SK-N-DZ (cell line): Measurements from ENCODE around the gene ZNF195.
A peak's percentile ranks its signal among the peaks of the same experiment; 100 is the strongest.
"Not testable (repeated sequence)": the region's sequence is repeated elsewhere in the genome, so short reads cannot be mapped to it uniquely, and the experiment has no call there.

Experiments
- DNase-seq: peaks from one replicate; pipeline ENCODE4 v3.0.0-alpha.2; 2015; ENCODE audit warnings: low spot score

The ZNF195 gene

DNA sequence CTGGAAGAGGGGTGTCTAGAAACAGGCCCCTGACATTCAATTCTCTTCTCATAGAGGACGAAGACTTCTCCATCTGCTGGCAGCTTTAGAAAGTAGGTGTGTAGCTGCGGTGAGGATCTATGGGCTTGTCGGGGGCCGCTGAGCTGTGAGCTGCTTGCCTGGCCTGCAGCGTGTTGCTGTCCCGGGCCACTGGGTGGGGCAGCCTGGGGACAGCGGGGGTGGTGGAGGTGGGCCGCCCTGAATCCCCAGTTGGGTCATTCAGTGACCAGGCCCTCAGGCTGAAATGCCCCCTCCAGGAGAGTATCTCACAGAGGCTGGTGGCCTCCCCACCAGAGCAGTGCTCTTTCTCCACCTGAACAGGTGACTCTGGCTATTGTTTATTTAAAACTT is 23.9 kb upstream of the ZNF195 start:
- not testable (repeated sequence) for DNase-seq

DNA sequence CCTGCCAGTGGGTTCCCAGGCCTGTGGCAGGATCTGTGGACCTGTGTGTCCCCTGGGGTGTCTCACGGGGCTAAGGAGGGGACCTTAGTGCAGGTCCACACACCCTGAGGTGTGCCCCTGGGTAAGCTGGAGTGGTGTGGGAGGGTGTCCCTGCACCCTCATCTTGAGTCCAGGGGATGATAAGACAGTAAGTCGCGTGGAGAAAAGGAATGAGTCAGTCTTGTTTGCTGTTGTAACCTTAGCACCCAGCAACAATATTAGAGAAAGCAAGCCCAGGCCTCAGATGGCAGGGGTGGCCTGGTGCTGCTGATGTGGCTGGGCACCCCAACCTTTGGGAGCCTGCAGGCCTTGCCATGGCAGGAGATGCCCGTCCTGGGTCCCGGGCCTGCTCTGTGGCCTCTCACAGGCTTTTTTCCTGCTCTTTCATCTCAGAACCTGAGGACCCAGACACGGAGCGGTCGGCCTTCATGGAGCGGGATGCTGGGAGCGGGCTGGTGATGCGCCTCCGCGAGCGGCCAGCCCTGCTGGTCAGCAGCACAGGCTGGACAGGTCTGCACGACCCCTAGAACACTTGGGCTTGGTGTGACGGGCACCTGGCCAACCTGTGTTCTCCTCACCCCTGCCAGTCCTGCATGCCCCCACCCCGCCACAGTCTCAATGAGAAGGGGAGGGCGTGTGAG is 23.4 kb upstream of the ZNF195 start:
- not testable (repeated sequence) for DNase-seq

DNA sequence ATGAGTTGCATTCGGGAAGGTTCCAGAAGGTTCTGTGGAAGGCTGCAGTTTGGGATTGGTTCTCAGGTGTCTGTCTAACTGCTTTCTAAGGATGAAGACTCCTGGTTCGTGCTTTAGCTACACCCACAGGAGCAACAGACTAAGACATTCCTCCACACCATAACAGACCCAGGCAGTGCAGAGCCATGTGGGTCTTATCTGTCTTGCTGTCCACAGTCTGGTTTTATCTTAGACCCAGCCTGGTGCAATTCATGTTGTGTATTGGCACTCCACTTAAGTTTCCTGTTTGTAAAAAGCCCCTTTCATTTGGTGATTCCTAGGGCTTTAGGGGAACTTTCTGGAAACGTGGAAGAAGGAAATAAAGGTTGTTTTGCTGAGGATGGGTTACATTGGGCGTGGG is 22.1 kb upstream of the ZNF195 start:
- not testable (repeated sequence) for DNase-seq

DNA sequence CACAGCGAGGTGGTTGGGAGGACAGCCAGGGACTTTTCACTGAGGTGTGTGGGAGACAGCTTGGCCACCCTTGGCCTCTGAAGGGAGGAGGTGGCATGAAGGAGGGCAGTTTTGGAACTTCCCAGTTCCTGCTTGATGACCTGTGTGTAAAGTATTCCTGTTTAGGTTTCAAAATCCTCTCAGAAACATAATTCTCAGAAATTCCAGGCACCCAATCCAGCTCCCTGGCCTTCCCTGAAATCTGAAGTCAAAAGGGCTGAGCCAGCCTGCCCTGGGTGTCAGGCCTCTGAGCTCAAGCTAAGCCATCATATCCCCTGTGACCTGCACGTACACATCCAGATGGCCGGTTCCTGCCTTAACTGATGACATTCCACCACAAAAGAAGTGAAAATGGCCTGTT is 19.6 kb upstream of the ZNF195 start:
- DNase-seq, result not testable (repeated sequence)

DNA sequence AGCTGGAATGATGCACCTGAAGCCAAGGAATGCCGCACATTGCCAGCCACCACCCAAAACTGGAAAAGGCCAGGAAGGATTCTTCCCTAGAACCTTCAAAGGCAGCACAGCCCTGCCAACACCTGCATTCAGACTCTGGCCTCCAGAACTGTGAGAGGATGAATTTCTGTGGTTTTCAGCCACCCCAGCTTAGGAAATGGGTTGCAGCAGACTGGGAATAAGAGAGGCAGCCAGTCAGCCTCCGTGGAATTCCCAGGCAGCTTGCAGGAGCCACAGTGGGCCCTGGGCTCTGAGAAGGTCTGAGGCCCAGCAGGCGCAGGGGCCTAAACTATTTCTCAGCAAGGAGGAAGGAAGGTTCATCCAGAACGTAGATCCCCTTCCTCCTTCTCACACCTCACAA is 19.2 kb upstream of the ZNF195 start:
- not testable (repeated sequence) for DNase-seq

DNA sequence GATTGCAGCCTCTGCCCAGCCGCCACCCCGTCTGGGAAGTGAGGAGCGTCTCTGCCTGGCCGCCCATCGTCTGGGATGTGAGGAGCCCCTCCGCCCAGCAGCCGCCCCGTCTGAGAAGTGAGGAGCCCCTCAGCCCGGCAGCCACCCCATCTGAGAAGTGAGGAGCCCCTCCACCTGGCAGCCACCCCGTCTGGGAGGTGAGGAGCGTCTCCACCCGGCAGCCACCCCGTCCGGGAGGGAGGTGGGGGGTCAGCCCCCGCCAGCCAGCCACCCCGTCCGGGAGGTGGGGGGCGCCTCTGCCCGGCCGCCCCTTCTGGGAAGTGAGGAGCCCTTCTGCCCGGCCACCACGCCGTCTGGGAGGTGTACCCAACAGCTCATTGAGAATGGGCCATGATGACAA is 18.3 kb upstream of the ZNF195 start:
- not testable (repeated sequence) for DNase-seq

DNA sequence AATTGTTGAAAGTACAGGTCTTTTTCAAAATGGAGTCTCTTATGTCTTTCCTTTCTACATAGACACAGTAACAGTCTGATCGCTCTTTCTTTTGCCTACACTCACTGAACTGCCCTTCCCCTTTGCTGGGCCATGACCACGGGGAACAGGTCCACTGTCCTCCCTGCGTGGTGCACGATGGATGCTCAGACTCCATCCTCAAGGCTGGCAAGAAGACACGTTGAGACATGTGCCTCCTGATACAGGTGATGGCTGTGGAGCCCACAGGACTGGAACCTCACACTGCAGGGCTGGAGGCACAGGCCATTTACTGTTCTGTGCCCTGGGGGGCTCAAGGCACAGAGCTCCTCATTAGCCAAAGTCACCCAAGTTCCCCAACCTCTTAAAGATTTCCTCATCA is 16.5 kb upstream of the ZNF195 start:
- not testable (repeated sequence) for DNase-seq

DNA sequence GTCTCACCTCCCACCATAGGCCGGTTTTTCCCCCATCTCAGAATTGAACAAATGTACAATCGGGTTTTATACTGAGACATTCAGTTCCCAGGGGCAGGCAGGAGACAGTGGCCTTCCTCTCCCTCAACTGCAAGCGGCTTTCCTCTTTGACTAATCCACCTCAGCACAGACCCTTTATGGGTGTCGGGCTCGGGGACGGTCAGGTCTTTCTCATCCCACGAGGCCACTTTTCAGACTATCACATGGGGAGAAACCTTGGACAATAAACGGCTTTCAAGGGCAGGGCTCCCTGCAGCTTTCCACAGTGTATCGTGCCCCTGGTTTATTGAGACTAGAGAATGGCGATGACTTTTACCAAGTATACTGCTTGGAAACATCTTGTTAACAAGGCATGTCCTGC is 16.0 kb upstream of the ZNF195 start:
- DNase-seq, result not testable (repeated sequence)

DNA sequence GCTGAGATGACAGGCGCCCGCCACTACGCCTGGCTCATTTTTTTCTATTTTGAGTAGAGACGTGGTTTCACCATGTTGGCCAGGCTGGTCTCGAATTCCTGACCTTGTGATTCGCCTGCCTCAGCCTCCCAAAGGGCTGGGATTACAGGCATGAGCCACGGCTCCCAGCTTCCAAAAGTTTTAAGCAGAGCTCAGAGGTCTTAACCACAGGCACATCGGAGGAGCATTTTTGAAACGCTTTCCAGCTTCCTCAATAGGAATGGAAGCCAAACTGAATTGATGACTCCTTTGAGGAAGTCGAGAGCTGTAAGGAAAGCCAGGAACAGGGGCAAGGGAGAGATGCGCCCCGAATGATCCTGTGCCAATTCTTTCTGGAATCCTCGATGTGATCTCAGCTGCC is 14.5 kb upstream of the ZNF195 start:
- not testable (repeated sequence) for DNase-seq

DNA sequence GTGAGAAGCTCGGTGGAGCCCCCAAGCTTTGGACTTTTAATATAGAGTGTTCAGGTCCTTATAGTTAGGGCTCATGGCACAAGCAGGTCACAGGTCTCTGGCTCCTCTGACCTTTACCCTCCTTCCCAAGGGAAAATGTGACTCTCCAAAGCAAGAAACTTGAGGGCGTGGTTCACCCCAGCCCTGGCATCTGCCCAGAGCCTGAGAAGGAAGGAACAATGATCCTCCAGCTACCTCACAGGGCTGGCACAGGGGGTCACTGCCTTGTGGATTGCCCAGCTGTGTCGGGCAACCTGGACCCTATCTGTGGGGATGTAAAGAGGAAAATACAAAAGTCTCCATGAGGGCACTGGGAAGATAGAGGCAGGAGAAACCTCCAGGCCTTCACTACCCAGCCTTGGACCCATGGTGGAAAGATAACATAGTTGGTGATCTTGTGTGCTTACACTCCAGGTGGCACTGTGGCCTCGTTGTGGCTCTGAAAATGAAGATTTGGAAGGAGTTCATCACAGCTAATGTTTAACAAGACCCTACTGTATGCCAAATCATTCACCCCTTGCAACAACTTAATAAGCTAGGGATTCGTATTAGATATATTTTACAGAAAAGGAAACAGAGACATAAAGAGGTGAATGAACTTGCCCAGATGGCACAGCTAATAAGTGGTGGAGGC is 3.8 kb upstream of the ZNF195 start:
- DNase-seq, result no peak

DNA sequence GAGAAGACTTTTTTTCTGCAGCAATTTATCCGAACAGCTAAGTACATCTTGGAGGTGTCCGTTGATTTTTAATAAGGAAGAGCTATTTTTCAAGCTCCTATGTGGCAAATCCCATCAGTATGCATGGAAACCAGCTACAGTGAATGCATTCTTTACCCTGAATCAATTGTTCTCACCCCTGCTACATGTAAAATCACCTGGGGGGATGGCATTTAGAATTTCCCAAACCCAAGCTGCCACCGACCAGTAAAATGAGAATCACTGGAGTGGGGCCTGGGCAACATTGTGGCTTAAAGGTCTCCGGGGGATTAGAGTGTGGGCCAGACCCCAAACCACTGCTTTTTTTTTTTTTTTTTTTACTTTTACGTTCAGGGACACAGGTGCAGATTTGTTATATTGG is 2.8 kb upstream of the ZNF195 start:
- no peak for DNase-seq

DNA sequence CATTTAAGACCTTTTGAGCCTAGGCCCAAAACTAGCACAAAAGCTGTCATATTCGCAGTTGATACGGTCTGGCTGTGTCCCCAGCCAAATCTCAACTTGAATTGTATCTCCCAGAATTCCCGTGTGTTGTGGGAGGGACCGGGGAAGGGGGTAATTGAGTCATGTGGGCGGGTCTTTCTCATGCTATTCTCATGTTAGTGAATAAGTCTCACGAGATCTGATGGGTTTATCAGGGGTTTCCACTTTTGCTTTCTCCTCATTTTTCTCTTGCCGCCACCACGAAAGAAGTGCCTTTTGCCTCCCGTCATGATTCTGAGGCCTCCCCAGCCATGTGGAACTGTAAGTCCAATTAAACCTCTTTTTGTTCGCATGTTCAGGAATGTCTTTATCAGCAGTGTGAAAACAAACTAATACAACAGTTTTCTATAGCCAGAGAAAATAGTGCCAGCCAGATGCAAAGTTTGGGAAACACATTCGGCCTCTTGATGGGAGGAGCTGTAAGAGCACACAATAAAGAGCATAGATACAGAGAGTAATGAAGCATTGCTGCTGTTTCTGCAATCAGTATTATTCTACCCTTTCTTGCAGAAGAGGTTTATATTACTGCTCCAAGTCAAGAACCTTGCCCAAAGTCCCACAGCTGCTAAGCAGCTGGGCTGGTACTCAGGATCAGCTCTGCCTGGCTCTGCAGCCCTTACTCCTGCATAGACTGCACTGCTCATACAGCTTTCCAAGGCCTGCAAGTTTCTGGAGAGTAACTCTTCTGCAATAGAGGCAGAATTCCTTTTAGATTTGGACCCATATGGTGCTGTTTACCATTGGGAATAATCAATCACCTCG is 2.0 kb upstream of the ZNF195 start:
- DNase-seq, result peak; percentile 86

DNA sequence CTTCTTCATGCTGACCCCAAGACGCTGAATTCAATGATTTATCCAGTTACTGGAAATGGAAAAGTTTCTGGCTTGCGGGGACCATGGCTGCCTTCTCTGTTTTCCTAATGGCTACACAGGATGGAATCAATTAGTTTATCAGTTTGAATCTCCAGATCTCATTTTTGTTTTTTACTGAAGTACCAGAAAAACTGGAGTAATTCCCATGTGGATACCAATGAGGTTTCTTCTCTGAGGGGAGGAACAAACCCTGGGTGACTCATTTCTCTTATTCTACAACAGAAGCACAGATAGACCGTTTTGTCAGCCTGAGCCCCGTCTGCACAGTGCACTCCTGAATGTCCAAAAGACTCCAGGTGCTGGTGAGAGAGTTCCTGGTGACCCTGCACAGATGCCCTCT is 3.4 kb downstream of the ZNF195 start:
- no peak for DNase-seq

DNA sequence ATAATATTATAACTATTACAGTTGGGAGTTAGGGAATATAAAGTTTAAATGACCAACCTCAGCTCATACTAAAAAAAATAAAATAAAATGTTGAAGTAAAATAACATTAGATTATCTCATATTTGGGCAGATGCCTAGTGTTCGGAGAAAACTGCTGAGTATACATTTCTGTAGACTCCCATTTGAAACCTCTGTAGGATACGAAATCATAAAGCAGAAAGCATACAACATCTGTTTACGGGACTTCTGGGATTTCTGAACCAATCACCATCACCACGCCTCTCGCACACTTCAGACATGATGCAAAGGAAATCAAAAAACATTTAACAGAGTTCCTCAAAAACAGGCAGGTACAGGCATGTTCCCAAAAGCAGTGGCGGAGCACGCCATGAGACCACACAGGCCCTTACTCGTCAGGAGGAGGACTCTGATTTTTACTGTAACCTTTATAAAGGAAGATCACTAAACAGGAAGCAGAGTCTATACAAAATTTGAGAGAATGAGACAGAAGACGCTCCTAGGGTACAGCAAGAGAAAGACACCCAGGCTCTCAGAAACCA is 8.6 kb downstream of the ZNF195 start:
- DNase-seq, result no peak

DNA sequence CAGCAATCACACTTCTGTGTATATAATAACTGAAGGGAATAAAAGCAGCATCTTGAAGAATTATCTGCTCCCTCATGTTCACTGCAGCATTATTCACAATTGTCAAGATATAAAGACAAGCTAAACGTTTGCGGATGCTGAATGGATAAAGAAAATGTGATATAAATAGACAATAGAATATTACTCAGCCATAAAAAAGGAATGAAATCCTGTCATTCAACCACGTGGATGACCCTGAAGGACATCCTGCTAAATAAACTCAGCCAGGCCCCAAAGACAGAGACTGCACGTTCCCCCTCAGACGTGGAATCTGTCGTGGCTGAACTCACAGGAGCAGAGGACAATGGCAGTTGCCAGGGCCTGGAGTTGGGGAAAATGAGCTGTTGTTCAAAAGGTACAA is 9.6 kb downstream of the ZNF195 start:
- DNase-seq, result no peak

DNA sequence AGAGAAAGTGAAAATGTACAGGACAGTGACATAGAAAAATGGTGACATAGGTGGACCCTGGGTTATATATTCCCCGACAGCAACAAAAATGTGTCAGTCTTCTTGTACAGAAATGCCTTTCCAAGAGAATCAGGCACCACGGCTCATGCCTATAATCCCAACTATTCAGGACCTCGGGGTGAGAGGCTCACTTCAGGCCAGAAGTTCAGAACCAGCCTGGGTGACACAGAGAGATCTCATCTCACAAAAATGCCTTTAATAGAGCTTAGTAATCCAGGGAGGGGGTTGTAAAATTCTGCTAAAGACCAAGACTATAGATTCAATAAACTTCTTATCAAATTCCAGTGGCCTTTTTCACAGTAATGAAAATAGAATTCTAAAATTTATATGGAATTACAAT is 10.7 kb downstream of the ZNF195 start:
- DNase-seq, result no peak

DNA sequence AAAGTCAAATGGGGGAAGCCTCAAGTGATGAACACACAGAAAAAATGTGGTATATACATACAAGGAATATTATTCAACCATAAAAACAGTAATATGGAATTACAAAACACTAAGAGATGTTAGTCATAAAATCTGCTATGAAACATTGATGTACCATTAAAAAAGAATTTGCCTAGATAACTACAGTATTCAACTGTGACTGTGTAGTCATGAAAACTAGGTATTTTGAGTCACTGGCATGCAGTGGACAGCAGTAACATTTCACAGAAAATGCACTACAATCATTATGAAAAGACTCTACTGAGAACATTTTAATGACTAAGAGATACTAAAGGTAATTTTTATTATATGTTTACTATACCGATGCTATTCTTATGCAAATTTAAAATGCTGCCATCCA is 11.7 kb downstream of the ZNF195 start:
- DNase-seq, result no peak

DNA sequence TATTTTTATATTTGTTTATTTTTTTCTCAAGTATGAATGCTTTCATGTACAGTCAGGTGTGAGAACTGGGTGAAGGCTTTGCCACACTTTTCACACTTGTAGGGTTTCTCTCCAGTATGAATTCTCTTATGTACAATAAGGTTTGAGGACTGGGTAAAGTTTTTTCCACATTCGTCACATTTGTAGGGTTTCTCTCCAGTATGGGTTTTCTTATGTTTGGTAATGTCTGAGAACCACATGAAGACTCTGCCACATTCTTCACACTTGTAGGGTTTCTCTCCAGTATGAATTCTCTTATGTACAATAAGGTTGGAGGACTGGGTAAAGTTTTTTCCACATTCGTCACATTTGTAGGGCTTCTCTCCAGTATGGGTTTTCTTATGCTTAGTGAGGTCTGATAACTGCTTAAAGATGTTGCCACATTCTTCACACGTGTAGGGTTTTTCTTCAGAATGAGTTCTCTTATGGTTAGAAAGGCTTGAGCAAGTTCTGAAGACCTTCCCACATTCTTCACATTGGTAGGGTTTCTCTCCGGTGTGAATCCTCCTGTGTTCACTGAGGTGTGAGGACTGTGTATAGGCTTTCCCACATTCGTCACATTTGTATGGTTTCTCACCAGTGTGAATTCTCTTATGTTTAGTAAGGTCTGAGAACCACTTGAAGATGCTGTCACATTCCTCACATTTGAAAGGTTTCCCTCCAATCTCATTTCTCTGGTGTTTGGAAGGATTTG is 19.7 kb downstream of the ZNF195 start:
- DNase-seq, result no peak

DNA sequence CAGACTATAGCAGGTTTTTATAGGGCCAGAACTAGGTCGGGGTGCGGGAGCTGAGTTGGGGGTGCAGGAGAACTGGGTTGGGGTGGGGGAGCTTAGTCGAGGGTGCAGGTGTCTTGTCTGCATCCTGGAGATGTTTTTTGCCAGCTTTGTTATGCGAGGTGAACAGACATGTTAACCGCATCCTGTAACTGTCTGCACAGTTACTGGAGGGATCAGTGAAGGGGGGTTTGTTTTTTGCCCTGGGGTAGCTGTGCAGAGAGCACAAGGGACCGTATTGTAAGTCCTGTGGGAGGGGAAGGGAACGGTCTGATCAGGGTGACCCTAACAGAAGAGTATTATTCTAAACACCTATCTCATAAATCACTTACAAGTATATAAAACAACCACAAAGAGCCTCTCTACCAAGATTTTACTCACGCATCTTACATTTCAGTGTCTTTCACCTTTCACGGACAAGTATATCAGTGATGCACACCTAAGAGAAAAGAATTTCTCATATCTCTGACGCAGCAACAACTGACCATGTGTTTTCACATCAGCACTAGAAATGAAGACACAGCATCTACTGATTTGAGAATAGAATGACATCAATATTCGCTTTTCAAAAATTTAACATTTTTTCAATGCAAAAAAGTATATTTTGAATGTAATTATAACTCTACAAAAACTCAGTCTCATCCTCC is 20.8 kb downstream of the ZNF195 start:
- no peak for DNase-seq

DNA sequence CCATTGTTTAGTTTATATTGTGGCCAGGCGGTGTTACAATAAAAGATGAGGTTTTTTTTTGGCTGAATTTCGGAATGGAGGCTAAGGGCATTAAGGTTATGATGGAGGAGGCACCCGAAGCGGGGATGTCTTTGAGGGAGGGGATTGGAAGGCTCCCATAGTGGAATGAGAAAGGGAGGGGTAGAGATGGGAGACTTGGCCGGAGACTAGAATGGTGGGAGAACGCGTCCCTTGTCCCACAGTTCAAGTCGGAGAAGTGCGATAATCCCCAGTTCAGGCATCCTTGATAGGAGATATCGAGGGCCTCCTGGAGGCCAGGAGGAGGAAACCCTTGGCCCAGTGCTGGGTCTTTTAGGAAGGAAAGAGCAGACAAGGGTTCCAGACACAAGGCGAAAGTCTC is 21.6 kb downstream of the ZNF195 start:
- DNase-seq, result no peak

DNA sequence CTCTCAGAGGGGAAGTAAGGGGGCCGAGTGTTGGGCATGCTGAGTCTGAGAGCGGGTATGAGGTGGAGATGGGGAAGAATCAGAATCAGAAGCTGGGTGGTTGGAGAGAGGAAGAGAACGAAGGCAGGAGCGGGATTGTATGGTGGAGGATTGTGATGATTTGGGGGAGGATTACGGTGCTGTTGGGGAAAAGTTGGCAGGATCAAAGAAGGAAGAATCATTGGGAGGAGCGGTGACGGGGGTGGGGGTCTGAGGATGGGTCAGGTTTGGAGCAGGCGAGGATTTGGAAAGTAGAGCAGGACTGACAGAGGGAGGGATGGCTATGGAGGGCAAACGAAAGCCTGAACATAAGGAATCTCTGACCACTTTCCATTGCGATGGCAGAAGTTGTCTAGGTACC is 22.1 kb downstream of the ZNF195 start:
- DNase-seq, result no peak
